ENCODE results near the gene SLC18B1.

Gene SLC18B1

GRCh38 chr6:132725471-132725870 lies 73.0 kb downstream of the SLC18B1 start:
- Mint-ChIP-seq H3K27ac (no peak overlapping the region), H3K36me3 (ENCODE audit: low read depth) (no peaks in the 10 kb centered on the region), H3K27me3 (ENCODE audit: low read depth) (no peaks in the 10 kb centered on the region), H3K9me3 (no peaks in the 10 kb centered on the region), H3K4me3 (no peak overlapping the region), H3K4me1 (no peaks in the 10 kb centered on the region)
- TF ChIP-seq CTCF (IDR thresholded peaks at IDR 0.05; ENCODE audit: unreplicated experiment in 3 of 3), result no peak

GRCh38 chr6:132719736-132720448 lies 78.5 kb downstream of the SLC18B1 start:
- Mint-ChIP-seq H3K4me3 (no peak overlapping the region), H3K27me3 (ENCODE audit: low read depth) (peaks cover 3% of the 10 kb centered on the region), H3K9me3 (no peaks in the 10 kb centered on the region), H3K27ac (peak overlapping the region in 2 of 3 experiments; percentile 32 to 69), H3K36me3 (ENCODE audit: low read depth) (no peaks in the 10 kb centered on the region), H3K4me1 (no peaks in the 10 kb centered on the region)
- TF ChIP-seq CTCF (IDR thresholded peaks at IDR 0.05; ENCODE audit: unreplicated experiment in 3 of 3), result no peak
